Inflammatory macrophage (primary cell): ENCODE data around the gene SLC17A9.

Experiments
- DNase-seq, 2 donors: peaks; one replicate each; pipeline ENCODE4 v3.0.0-alpha.2; 2020 to 2022

The SLC17A9 gene

GRCh38 chr20:62968378-62969178 is 16.1 kb downstream of the SLC17A9 start:
- no peak for DNase-seq

DNA sequence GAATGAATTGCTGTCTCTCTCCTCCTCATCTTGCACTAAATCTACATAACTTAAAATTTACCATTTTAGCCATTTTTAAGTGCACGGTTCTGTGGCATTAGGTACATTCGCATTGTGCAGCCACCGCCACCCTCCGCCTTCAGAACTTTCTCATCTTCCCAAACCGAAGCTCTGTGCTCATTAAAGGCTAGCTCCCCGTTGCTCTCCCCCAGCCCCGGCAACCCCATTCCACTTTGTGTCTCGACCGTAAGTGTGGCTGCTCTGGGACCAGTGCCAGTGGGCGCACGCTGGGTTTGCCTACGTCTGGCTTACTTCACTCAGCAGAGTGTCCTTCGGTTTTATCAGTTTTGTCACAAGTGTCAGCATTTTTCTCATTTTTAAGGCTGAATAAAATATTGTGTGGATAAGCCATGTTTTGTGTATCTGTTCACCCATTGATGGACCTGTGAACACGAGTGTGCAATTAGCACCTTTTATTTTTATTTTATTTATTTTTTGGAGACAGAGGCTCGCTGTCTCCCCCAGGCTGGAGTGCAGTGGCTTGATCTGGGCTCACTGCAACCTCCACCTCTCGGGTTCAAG is 16.8 kb downstream of the SLC17A9 start:
- DNase-seq = no peak

DNA sequence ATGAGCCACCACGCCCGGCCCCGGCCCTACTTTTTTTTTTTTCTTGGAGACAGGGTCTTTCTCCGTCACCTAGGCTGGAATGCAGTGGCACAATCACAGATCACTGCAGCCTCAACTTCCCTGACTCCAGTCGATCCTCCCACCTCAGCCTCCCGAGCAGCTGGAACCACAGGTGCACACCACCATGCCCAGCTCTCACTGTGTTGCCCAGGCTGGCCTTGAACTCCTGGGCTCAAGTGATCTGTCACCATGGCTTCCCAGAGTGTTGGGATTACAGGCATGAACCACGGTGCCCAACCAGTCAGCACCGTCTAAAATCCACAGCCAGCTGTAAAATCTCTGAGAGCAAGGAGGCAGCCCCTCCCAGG is 17.4 kb downstream of the SLC17A9 start:
- no peak for DNase-seq

GRCh38 chr20:62970307-62971210 is 18.1 kb downstream of the SLC17A9 start:
- no peak for DNase-seq

GRCh38 chr20:62971211-62971949 is 18.9 kb downstream of the SLC17A9 start:
- no peak for DNase-seq

DNA sequence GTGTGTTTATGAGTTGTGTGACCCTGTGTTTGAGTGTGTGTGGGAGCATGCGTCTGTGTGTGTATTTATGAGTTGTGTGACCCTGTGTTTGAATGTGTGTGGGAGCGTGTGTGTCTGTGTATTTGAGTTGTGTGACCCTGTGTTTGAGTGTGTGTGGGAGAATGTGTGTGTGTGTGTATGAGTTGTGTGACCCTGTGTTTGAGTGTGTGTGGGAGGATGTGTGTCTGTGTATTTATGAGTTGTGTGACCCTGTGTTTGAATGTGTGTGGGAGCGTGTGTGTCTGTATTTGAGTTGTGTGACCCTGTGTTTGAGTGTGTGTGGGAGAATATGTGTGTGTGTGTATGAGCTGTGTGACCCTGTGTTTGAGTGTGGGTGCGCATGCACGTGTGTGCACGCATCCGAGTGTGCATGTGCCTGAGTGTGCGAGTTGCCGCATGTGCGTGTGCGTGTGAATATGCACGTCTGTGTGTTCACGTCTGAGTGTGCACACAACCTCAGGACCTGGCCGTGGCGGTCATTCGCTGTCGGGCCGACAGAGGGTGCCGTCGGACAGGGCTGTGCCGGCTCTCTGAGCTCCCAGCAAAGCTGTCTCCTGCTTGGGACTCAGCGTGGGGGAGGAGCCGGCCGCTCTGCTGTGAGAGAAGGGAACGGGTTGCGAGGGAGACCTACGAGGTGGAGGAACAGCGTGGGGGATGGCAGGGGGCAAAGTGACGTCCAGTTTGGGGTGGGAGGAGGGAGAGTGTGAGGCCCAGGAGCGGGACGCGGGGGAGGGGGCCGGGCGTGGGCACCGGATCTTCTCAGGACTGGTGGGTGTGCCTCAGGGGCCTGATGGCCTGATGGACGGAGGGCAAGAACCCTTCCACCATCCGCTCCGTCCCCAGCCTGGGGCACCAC is 19.7 kb downstream of the SLC17A9 start:
- DNase-seq = peak; percentile 86 to 89

- no peak for DNase-seq
Observed at GRCh38 chr20:62972845-62973745, 20.6 kb downstream of the SLC17A9 start.

- DNase-seq = peak in 1 of 2 donors; percentile 64
Observed at GRCh38 chr20:62975251-62975760, 22.8 kb downstream of the SLC17A9 start.

DNA sequence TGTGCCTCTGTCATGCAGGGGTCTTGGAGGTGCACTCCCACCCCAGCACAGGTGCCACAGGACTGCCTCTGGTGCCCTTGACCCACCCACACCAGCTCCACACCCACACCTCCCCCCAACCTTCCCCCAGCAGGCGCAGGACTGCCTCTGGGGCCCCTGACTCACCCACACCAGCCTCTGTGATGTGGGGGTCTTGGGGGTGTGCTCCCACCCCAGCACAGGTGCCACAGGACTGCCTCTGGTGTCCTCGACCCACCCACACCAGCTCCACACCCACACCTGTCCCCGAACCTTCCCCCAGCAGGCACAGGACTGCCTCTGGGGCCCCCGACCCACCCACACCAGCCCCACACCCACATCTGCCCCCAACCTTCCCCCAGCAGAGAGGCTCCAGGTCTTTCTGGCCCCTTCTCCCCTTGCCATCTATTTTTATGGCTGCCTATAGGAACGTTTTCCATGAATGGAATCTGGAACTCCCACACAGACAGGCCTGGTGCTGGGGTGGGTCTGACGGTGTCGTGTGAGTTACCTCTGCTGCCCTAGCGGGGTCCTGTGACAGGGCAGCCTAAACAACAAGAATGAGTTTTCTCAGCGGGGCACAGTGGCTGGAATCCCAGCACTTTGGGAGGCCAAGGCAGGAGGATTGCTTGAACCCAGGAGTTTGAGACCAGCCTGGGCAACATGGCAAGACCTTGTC is 23.5 kb downstream of the SLC17A9 start:
- no peak for DNase-seq

- DNase-seq = no peak
Observed at GRCh38 chr20:62976886-62977285, 24.4 kb downstream of the SLC17A9 start.

DNA sequence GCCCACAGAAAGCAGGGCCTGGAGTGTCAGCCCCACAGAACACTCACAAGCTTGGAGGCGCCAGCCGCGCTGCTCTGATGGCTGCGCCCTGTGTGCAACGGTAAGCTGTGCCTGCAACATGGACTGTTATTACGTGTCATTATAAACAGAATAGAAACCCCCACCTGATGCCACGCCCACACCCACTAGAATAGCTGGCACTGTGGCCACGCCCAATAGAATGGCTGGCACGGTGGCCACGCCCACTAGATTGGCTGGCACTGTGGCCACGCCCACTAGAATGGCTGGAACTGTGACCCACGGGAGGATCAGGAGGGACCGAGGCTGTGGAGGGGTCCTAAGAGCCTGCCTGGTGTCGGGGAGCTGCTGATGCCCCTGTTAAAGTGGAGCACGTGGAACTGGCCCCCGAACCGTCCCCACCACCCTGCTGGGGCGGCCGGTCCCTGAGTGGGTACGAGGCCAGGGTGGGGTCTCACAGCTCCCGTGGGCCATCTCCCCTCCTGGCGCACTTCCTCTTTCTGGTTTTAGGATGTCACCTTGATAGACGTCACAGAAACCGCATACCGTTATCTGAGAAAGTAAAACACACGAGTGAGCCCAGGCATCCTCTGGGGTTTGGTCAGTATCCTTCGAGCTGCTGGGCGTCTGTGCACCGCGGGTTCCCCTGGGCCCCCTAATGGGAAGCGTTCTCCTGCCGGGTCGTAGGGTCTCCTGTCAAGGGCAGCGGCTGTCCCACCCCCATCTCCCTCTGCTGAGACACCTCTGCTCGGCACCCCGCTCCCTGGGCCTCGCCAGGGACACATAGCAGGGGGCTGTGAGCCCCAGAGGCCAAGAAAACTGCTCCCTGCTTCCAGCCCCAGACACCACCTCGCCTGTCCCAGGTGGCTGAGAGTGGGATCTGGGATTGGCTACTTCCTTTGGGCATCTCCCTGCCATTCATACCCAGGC is 25.4 kb downstream of the SLC17A9 start:
- no peak for DNase-seq

DNA sequence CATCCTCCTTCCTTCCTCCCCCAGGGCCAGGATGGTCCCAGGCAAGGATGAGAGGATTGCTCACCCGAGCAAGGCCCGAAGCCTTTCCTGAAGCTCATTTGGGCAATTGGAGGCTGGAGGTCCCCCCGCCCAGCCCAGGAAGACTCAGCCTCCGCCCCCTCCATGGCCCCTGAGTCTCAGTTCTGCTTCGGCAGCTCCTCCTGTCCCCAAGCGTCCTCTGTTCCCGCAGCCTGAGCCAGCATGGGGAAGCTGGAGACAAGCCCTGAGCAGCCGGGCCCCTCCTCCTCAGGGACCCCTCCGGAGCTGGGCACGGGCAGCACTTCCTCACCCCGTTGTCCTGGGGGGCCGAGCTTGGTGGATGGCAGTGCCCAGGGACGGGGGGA is 26.0 kb downstream of the SLC17A9 start:
- DNase-seq = peak in 1 of 2 donors; percentile 22

GRCh38 chr20:62979310-62979709 is 26.8 kb downstream of the SLC17A9 start:
- DNase-seq = no peak

GRCh38 chr20:62979876-62980373 is 27.4 kb downstream of the SLC17A9 start:
- no peak for DNase-seq

GRCh38 chr20:62980380-62980960 is 28.0 kb downstream of the SLC17A9 start:
- no peak for DNase-seq

GRCh38 chr20:62980970-62981369 is 28.5 kb downstream of the SLC17A9 start:
- DNase-seq = no peak

DNA sequence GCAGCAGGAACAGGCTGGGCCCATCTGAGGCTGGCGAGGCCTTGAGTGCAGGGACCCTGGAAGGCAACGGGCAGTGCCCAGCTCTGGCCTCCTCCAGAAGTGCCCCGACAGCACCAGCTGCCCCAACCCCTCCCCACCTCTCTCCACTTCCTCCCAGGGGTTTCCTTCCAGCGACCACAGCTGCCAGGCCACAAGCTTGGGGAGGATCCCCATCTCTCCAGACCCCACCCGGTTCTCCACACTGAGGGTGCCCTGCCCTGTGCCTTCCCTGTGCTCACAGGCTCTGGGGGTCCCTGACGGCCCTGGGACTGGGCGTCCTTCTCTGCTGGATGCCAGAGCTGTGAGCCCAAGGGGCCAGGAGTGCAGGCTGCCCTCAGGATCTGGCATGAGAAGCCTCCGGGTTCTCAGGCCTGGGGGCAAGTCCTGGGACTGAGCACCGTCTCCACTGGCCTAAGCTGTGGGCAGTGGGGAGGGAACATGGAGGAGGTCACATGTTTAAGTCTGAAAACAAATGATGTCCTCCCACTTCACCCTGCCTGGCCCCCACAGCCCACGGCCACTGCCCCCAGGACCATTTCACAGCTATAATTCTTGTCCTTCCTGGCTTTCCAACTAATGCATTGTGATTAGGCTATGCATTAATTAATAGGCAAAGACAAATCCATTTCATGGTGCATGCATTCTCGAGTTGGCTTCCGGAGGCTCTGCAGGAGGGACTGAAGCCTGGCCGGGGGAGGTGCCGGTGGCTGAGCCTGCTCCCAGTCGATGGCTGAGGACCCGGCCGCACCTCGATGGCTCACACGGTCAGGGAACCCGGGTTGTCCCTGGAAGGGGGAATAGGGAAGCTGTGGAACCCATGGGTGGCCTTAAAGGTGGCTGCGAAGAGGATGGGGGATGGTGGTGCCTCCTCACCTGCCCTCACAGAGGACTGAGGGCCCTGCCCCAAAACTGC is 29.9 kb downstream of the SLC17A9 start:
- DNase-seq = no peak
